ENCODE data around the gene ORM1.
"Not testable (repeated sequence)": the region's sequence is repeated elsewhere in the genome, so short reads cannot be mapped to it uniquely, and the experiment has no call there.

Gene ORM1

GRCh38 chr9:114325684-114326254 lies 2.9 kb downstream of the ORM1 start:
- not testable (repeated sequence) for DNase-seq

GRCh38 chr9:114327749-114328148 lies 4.9 kb downstream of the ORM1 start:
- no peak for DNase-seq

GRCh38 chr9:114328357-114328820 lies 5.5 kb downstream of the ORM1 start:
- DNase-seq, result not testable (repeated sequence)

GRCh38 chr9:114328937-114329624 lies 6.2 kb downstream of the ORM1 start:
- not testable (repeated sequence) for DNase-seq

- not testable (repeated sequence) for DNase-seq
These were observed 6.7 kb downstream of the ORM1 start, which contains the start of gene ORM2 for GRCh38 chr9:114329625-114330022. Gene ORM2, plus strand, starts transcription at chr9:114329869. Its CDS starts 36 bp downstream, at chr9:114329905.

- no peak for DNase-seq
These were observed 7.7 kb downstream of the ORM1 start for GRCh38 chr9:114330636-114331035.

GRCh38 chr9:114331229-114332195 lies 8.6 kb downstream of the ORM1 start:
- DNase-seq, result not testable (repeated sequence)

GRCh38 chr9:114332474-114333040 lies 9.7 kb downstream of the ORM1 start:
- DNase-seq, result not testable (repeated sequence)

- DNase-seq, result not testable (repeated sequence)
These were observed 10.8 kb downstream of the ORM1 start for GRCh38 chr9:114333718-114334117.

- DNase-seq, result no peak
These were observed 11.6 kb downstream of the ORM1 start for GRCh38 chr9:114334490-114334889.

GRCh38 chr9:114335745-114336144 lies 12.8 kb downstream of the ORM1 start:
- no peak for DNase-seq

GRCh38 chr9:114336157-114336556 lies 13.3 kb downstream of the ORM1 start:
- no peak for DNase-seq

- no peak for DNase-seq
These were observed 13.9 kb downstream of the ORM1 start for GRCh38 chr9:114336699-114337395.

- no peak for DNase-seq
These were observed 15.3 kb downstream of the ORM1 start for GRCh38 chr9:114338187-114338586.

- peak; percentile 32 to 63 for DNase-seq
These were observed 16.4 kb downstream of the ORM1 start for GRCh38 chr9:114339130-114339908.

- no peak for DNase-seq
These were observed 18.4 kb downstream of the ORM1 start for GRCh38 chr9:114341152-114341830.

GRCh38 chr9:114341991-114342390 lies 19.1 kb downstream of the ORM1 start:
- no peak for DNase-seq

GRCh38 chr9:114342755-114343440 lies 20.0 kb downstream of the ORM1 start:
- no peak for DNase-seq

- no peak for DNase-seq
These were observed 20.7 kb downstream of the ORM1 start for GRCh38 chr9:114343471-114344187.

- no peak for DNase-seq
These were observed 21.3 kb downstream of the ORM1 start for GRCh38 chr9:114344188-114344566.

Data from stimulated activated CD4-positive, alpha-beta T cell treated with anti-CD3 and anti-CD28 coated beads, Interleukin-4, amount 100 ng/mL, for 4 hours (primary cell).